GM20431 (cell line): Measurements from ENCODE around the gene RBBP8.

Source experiments
- in situ Hi-C: fragments of 300-500 bp; cut with MseI, MboI; formaldehyde crosslinking; loops from one replicate; pipeline ENCODE4 v1.15.0; 2020; ENCODE audit warnings: low sequenced_read_pairs; ENCODE audit not compliant: unreplicated experiment

The RBBP8 gene

GRCh38 chr18:23054553-23054952 is 121.4 kb downstream of the RBBP8 start:
- in situ Hi-C loops = no loop called here

- in situ Hi-C loops = no loop called here
Observed at GRCh38 chr18:23056315-23056714, 123.2 kb downstream of the RBBP8 start.

- in situ Hi-C loops = no loop called here
Observed at GRCh38 chr18:23057096-23057495, 124.0 kb downstream of the RBBP8 start.

DNA sequence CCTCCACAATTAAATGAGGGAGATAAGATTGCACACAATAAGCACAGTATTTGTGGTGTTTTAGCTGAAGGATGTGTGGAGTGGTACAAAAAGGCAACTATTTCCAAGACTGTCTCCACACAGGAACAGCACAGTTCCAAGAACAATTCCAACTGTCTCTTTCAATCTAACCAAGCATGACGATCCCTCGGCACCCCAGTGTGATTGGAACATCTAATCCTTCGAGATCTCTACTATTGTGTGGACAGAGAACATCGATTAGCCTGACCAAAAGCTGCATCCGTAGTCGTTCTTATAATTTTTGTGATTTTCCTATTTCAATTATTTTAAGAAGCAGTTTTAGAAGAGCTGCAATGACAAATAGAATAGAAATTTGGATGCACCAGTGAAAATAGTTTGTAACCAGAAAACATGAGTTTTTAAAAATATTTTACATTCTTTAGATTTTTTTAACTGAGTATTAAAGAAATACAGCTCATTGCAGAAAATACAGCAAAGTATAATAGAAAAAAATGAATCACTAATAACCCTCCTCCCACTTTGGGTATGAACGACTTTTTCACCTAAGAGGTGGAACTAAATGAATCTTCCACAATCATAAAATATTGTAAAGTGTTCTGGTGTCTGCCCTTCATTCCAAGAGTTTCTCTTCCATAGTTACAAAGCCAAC is 125.8 kb downstream of the RBBP8 start:
- in situ Hi-C loops = no loop called here

- in situ Hi-C loops = no loop called here
Observed at GRCh38 chr18:23059541-23060465, 126.7 kb downstream of the RBBP8 start.

DNA sequence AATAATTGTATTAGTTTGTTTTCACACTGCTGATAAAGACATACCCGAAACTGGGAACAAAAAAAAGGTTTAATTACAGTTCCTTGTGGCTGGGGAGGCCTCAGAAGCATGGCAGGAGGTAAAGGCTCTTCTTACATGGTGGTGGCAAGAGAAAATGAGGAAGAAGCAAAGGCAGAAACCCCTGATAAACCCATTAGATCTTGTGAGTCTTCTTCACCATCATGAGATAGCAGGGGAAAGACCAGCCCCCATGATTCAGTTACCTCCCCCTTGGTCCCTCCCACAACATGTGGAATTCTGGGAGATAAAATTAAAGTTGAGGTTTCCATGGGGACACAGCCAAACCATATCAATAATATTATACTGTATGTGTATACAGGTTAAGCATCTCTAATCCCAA is 128.9 kb downstream of the RBBP8 start:
- in situ Hi-C loops = no loop called here

DNA sequence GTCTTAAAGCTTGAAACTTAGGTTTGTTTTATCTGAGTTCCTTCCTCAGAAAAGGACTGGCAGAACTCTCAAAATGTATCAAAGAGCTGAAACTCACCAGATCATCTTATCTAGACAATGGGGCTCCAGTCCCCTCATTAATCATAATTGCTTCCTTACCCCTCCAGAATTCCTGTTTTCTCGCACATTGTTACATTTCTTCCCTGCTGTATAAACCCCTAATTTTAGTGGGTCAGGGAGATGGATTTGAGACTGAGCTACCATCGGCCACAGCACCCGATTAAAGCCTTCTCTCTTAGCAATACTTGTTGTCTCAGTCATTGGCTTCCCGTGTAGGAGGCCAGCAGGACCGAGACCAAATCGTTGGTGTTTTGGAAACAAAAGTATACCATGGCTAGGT is 130.4 kb downstream of the RBBP8 start:
- in situ Hi-C loops = no loop called here

DNA sequence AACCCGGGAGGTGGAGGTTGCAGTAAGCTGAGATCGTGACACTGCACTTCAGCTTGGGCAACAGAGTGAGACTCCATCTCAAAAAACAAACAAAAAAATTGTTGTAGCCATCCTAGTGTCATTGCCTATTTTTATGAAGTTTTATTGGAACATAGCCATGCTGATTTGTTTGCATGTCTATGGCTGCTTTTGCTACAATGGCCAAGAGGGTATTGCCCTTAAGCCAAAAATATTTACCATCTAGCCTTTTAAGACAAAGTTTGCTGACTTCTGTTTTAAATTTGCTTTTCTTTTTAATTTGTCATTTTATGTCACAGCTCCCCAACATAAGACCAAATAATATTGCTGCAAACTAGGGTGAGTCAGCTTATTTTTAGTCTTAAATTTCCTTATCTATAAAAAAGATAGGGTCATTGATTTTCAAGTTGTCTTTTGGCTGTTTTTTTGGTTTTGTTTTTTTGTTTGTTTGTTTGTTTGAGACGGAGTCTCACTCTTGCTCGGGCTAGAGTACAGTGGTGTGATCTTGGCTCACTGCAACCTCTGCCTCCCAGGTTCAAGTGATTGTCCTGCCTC is 132.2 kb downstream of the RBBP8 start:
- in situ Hi-C loops = no loop called here

GRCh38 chr18:23066060-23066459 is 132.9 kb downstream of the RBBP8 start:
- in situ Hi-C loops = no loop called here

DNA sequence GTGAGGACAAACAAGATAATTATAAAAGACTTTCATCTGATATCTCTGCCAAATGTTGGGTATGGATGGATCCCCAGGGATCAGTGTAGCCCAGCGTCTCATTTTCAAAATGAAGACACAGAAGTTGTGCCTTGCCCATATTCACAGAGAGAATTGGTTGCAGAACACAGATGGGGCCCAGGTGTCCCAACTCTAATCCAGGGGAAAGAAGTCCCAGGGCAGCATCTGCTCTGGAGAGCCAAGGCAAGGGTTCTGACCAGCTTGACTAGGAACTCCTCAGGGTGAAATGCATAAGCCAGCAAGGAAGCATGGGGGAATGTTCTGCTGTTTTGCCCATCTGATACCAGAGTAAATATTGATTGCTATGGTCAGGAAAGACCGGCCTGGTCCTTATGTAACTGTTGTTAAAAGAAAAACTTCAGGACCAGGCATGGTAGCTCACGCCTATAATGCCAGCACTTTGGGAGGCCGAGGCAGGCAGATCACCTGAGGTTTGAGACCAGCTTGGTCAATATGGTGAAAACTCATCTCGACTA is 133.4 kb downstream of the RBBP8 start:
- in situ Hi-C loops = no loop called here

GRCh38 chr18:23067236-23067635 is 134.1 kb downstream of the RBBP8 start:
- in situ Hi-C loops = no loop called here

- in situ Hi-C loops = no loop called here
Observed at GRCh38 chr18:23068011-23068410, 134.9 kb downstream of the RBBP8 start.

DNA sequence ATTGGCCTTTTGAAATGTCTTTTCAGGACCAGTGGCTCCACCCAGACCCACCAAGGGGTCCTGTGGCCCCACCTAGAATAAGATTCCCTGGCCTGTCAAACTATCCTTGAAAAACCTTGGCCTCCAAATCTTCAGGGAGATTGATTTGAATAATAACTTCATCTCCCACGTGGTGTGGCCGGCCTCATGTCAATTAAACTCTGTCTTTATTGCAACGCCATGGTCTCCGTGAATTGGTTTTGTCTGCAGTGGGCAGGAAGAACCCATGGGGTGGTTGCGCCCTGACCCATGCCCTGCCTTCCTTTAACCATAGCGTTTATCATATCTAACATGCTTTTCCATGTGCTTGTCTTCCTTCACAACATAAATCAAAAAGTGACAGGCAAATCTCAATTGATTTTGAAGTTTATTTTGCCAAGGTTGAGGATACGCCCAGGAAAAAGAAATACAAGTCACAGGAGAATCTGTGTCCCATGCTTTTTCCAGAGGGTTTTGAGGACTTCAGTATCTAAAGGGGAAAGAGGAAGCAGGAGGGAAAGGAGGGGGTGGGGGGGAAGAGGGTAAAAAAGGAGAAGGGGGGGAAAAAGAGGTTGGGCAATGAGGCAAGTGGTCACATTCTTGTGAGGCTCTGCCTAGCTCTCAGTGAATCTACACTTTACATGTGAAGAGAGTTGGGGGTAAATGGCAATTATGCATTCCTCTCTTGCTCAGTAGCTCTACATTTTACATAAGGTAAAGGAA is 135.6 kb downstream of the RBBP8 start:
- in situ Hi-C loops = no loop called here

- in situ Hi-C loops = no loop called here
Observed at GRCh38 chr18:23069481-23069880, 136.4 kb downstream of the RBBP8 start.

GRCh38 chr18:23069898-23070297 is 136.8 kb downstream of the RBBP8 start:
- in situ Hi-C loops = no loop called here

GRCh38 chr18:23071285-23071684 is 138.2 kb downstream of the RBBP8 start:
- in situ Hi-C loops = no loop called here

GRCh38 chr18:23072079-23072478 is 139.0 kb downstream of the RBBP8 start:
- in situ Hi-C loops = no loop called here

DNA sequence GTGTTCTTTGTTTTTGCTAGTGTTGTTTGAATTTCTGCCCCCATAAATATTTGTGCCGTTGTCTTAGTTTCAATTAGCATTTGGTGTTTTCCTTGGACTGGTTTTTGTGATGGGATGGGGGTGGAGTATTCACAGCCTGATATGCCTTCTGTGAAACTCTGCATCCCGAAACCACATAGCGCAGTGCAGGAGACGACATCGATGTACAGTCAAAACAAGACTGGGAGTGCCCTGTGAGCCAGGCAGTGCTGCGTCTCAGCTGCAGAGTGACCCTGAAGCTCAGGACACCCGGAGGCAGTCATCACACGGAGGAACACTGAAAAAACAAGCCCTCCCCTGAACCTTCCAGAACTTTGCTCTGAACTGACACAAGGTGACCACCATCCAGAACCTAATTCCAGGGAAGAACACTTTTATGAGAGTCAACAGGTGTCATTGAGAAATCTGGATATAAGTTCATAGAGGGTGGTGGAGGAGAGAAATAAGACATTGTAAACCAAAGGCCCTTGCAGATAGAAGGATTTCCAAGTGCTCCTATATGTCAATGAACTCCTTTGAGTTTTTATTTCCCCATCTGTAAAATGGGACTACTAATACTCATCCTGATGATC is 141.0 kb downstream of the RBBP8 start:
- in situ Hi-C loops = no loop called here
